GM23248 (cell line): ENCODE measurements around the gene XPNPEP1. TPM values are rescaled to one million over a fixed set of nuclear protein-coding genes. Genes with fewer than 3 reads are reported as not detected.

Experiments used
- DNase-seq: peaks from one replicate; pipeline ENCODE4 v3.0.0-alpha.2; 2015
- H2AFZ ChIP-seq: fragments of 200-600 bp; sonication (generic); 2 replicates; pipeline ENCODE4 v1.6.1; 2016; ENCODE audit warnings: antibody characterized with exemption
- H3F3A ChIP-seq: fragments of 200-600 bp; sonication (generic); 2 replicates; pipeline ENCODE4 v1.6.1; 2016; ENCODE audit warnings: mild to moderate bottlenecking, antibody characterized with exemption, mixed run types; ENCODE audit not compliant: insufficient read depth
- H3K27ac ChIP-seq: fragments of 200-600 bp; sonication (generic); 2 replicates; pipeline ENCODE4 v1.5.1; 2016; ENCODE audit warnings: mild to moderate bottlenecking
- H3K27me3 ChIP-seq: fragments of 200-600 bp; sonication (generic); replicated peaks from 2 replicates; pipeline ENCODE4 v1.6.1; 2016; ENCODE audit warnings: mild to moderate bottlenecking; ENCODE audit not compliant: insufficient read depth
- H3K36me3 ChIP-seq: fragments of 200-600 bp; sonication (generic); 2 replicates; pipeline ENCODE4 v1.6.1; 2016; ENCODE audit warnings: low read depth, mild to moderate bottlenecking
- H3K4me1 ChIP-seq: fragments of 200-600 bp; sonication (generic); 2 replicates; pipeline ENCODE4 v1.6.1; 2016; ENCODE audit warnings: mild to moderate bottlenecking; ENCODE audit not compliant: insufficient read depth
- H3K4me2 ChIP-seq: fragments of 200-600 bp; sonication (generic); one replicate; pipeline ENCODE4 v1.6.1; 2016; ENCODE audit warnings: mild to moderate bottlenecking; ENCODE audit not compliant: unreplicated experiment
- H3K4me3 ChIP-seq: fragments of 200-600 bp; sonication (generic); 2 replicates; pipeline ENCODE4 v1.5.1; 2016; ENCODE audit warnings: mild to moderate bottlenecking
- H3K79me2 ChIP-seq: fragments of 200-600 bp; sonication (generic); 2 replicates; pipeline ENCODE4 v1.6.1; 2016; ENCODE audit warnings: mild to moderate bottlenecking; ENCODE audit not compliant: insufficient read depth
- H3K9ac ChIP-seq: fragments of 200-600 bp; sonication (generic); 2 replicates; pipeline ENCODE4 v1.6.1; 2016; ENCODE audit warnings: mild to moderate bottlenecking
- H3K9me2 ChIP-seq: fragments of 200-600 bp; sonication (generic); 2 replicates; pipeline ENCODE4 v1.6.1; 2016; ENCODE audit warnings: mixed run types, mild to moderate bottlenecking, moderate library complexity; ENCODE audit not compliant: insufficient read depth
- H3K9me3 ChIP-seq: fragments of 200-600 bp; sonication (generic); one replicate; pipeline ENCODE4 v1.6.1; 2017; ENCODE audit warnings: low read depth
- H4K20me1 ChIP-seq: fragments of 200-600 bp; sonication (generic); 2 replicates; pipeline ENCODE4 v1.6.0; 2016; ENCODE audit not compliant: insufficient read depth
- EZH2 ChIP-seq: fragments of 200-600 bp; sonication (generic); IDR thresholded peaks from 2 replicates; pipeline ENCODE4 v1.6.1; 2018; ENCODE audit warnings: antibody characterized with exemption, mild to moderate bottlenecking; ENCODE audit not compliant: insufficient read depth, poor library complexity, severe bottlenecking
- EZH2phosphoT487 ChIP-seq: fragments of 200-600 bp; sonication (generic); IDR thresholded peaks from 2 replicates; pipeline ENCODE4 v1.6.1; 2018; ENCODE audit warnings: antibody characterized with exemption, moderate library complexity, mild to moderate bottlenecking, low read depth; ENCODE audit not compliant: insufficient read depth
- WGBS, 2 experiments: methylation state at CpG; one replicate each; pipeline ENCODE4 v1.1.6; 2015 to 2017; ENCODE audit warnings: low lambda C conversion rate in 2 of 2, low coverage in 1 of 2; ENCODE audit errors: missing lambda C conversion rate in 2 of 2; 5-methylcytosine and 5-hydroxymethylcytosine counted together
- in situ Hi-C: fragments of 300-500 bp; cut with MboI; formaldehyde crosslinking; loops from 2 replicates; pipeline ENCODE4 v1.15.0; 2020
- polyA plus RNA-seq: library from polyadenylated mRNA; unstranded; fragments of >200 nt; fragmentation: Nextera tagmentation; extraction: Ambion mirVana; gene quantifications from 2 replicates; pipeline ENCODE4 v1.2.1, GENCODE V29; 2016
- total RNA-seq: library from RNA; depleted of rRNA; stranded (reverse); fragments of >200 nt; shearing (Covaris generic); gene quantifications from 2 replicates; pipeline ENCODE4 v1.2.3, GENCODE V29; 2014

XPNPEP1 gene
- total and polyA plus RNA-seq, 2 experiments from 2014 or later = 48.2 to 108 TPM

DNA sequence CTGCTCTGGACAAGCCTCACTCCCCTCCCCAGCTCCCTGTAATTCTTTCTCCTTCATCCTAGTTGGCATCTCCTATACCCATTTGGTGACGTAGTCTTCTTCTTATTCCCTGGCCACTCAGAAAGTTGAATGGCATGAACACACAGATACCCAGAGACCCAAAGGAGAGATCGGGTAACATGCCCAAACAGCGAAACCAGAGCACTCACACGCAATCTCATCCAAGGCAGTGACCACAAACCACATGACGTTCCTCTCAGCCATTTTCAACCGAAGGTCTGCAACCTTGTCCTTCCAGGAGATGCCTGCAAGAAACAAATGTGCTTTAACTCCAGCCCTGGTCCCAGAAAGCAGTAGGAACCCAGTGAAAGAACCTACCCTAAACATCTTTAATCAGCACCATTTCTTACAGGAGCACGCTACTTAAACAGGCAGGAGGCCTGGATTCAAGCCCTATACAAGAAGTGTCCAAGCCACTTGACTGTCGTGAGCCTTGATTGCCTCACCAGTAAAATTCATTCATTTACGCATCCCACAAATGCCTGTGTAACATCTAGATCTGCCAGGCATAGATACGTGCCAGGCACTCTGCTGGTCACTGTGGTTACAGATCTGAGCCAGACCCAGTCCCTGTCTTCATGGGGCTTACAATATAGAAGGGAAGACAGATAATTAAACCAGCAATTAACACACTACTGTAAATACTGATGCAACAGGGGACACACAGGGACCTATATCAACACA, 37.1 kb downstream of the XPNPEP1 start:
- no peaks in the 10 kb centered on the region for H3K9me2 ChIP-seq
- DNase-seq = no peak
- peaks cover 24% of the 10 kb centered on the region for H3K4me1 ChIP-seq
- no peak for TF ChIP-seq EZH2phosphoT487
- H3K36me3 ChIP-seq = peaks cover 18% of the 10 kb centered on the region
- no peaks in the 10 kb centered on the region; the same call in 1 of the 2 replicates for H3K79me2 ChIP-seq
- H3K9ac ChIP-seq = no peak overlapping the region
- no peak overlapping the region for H2AFZ ChIP-seq
- no peak overlapping the region for H3K27ac ChIP-seq
- in situ Hi-C loops = no loop called here
- no peak overlapping the region for H3K4me2 ChIP-seq
- no peaks in the 10 kb centered on the region for H4K20me1 ChIP-seq
- no peaks in the 10 kb centered on the region for H3K27me3 ChIP-seq
- H3K9me3 ChIP-seq = no peaks in the 10 kb centered on the region
- no peak overlapping the region for H3K4me3 ChIP-seq
- WGBS, 2 experiments = 87 to 89% methylated on average over 10 of the region's 10 CpGs
- peaks cover 28% of the 10 kb centered on the region for H3F3A ChIP-seq

DNA sequence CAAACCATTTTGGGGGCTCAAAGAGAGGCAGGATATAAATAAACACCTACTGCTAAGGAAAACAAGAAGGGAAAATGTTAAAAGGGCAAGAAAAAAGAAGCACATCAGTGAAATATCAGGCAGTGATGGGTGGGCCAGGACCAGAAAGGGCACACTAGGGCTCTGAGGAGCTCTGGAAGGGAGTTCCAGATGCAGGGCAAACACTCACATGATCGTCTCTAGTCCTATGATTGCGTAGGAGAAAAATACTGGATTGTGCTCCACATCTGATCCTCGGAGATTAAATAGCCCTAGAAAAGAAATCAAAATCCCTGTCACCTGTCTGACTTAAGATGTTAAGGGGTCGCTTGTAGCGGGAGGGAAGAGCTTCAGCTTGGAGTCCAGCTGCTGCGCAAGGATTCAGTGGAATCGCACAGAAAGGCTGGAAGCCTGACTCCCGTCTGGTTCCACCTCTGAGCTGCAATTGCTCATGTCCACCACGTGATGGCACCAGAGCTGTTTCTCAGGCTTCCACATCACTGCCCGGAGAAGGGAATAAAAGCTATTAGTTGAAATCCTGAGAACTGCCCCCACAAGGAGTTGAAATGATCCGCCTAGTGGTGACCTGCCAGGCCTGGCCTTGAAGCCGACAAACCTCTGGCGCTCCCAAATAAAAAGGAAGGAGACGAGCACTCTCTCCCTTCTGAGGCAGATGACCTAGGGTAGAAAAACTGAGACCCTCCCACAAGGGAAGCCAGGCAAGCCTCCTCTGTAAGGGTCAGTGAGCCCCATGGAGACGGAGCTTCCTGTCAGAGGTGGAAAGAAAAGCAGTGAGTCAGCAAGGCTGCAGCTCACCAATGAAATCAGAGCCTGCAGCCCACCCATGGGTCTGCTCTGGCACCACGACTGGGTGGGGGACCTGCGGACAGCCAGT, 39.2 kb downstream of the XPNPEP1 start:
- in situ Hi-C loops = no loop called here
- no peak overlapping the region for H3K4me3 ChIP-seq
- H3K9ac ChIP-seq = peak overlapping the region; percentile 48
- WGBS, 2 experiments = 13 to 14% methylated on average over 17 of the region's 17 CpGs
- TF ChIP-seq EZH2 (no peak), EZH2phosphoT487 (no peak)
- H3K4me1 ChIP-seq = peaks cover 6% of the 10 kb centered on the region
- H4K20me1 ChIP-seq = no peaks in the 10 kb centered on the region
- no peak overlapping the region for H3K4me2 ChIP-seq
- H2AFZ ChIP-seq = peak overlapping the region; percentile 66
- no peaks in the 10 kb centered on the region for H3K9me3 ChIP-seq
- peaks cover 11% of the 10 kb centered on the region; the same call in 1 of the 2 replicates for H3F3A ChIP-seq
- H3K27ac ChIP-seq = peak overlapping the region; percentile 46
- H3K27me3 ChIP-seq = no peaks in the 10 kb centered on the region
- H3K79me2 ChIP-seq = no peaks in the 10 kb centered on the region; the same call in 1 of the 2 replicates
- no peaks in the 10 kb centered on the region for H3K9me2 ChIP-seq
- peak; percentile 94 for DNase-seq
- H3K36me3 ChIP-seq = peaks cover 17% of the 10 kb centered on the region

DNA sequence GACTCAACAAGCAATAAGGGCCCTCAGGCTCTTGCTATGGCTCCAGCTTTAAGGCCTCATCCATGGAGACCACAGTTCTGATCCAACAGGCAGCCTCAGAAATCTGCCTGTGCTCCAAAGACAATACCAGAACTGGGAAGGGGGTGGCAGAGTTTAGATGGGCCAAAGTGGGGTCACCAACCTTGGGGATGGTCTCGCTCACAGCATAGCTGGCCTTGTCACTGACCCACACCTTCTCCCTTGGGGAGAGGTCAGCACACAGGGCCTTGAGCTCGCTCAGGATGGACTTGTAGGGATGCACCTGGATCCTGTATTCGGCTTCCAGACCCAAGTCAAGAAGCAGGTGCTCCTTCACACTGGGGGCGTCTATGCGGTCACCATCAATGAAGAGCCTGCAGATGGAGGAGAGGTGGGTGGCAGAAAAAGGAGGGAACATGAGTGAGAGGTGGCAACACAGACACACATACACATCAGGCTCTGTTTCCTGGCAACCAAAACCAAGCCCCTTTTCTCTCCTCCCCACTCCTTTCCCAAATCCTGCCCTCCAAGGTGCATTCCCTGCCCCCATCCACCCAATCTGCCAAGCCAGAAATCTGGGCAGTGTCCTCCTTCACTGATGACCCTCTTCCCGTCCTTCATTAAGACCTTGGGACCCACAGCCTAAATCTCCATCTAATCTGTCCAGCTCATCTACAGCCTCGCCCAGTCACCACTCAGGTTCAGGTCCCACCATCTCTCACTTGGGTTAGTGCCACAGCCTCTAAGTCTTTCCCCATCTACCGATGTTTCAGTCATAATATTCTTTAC, 40.9 kb downstream of the XPNPEP1 start:
- TF ChIP-seq EZH2phosphoT487 (no peak), EZH2 (no peak)
- Histone ChIP-seq H3K9me3 (no peaks in the 10 kb centered on the region), H3K36me3 (peaks cover 14% of the 10 kb centered on the region; the same call in 1 of the 2 replicates), H3K79me2 (no peaks in the 10 kb centered on the region), H3K4me2 (no peak overlapping the region), H4K20me1 (no peaks in the 10 kb centered on the region), H3K27me3 (no peaks in the 10 kb centered on the region), H3K4me3 (no peak overlapping the region), H3K27ac (no peak overlapping the region), H3K4me1 (peaks cover 6% of the 10 kb centered on the region), H3K9ac (no peak overlapping the region), H3F3A (peaks cover 11% of the 10 kb centered on the region; the same call in 1 of the 2 replicates), H3K9me2 (no peaks in the 10 kb centered on the region), H2AFZ (no peak overlapping the region)
- in situ Hi-C loops = no loop called here
- DNase-seq = no peak
- WGBS, 2 experiments = 95 to 96% methylated on average over 8 of the region's 8 CpGs

DNA sequence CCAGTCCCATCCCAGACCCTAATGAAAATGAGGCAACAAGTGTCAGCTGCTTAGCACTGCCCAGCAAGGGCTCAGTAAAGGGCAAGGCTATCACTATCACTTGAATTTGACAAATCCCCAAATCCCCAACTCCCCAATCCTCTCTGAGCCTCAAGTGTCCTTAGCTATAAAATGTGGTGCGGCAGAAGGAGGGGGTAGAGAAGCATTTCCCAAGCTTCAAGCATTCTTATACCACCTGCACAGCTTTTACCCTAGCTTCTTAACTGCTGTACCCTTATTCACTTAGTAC, 41.6 kb downstream of the XPNPEP1 start:
- Histone ChIP-seq H3K4me1 (peaks cover 6% of the 10 kb centered on the region), H3K27me3 (no peaks in the 10 kb centered on the region), H3K27ac (no peak overlapping the region), H4K20me1 (no peaks in the 10 kb centered on the region), H3F3A (peaks cover 11% of the 10 kb centered on the region; the same call in 1 of the 2 replicates), H3K36me3 (peaks cover 14% of the 10 kb centered on the region; the same call in 1 of the 2 replicates), H3K4me2 (no peak overlapping the region), H3K79me2 (no peaks in the 10 kb centered on the region), H3K9me3 (no peaks in the 10 kb centered on the region), H3K9me2 (no peaks in the 10 kb centered on the region), H2AFZ (no peak overlapping the region), H3K4me3 (no peak overlapping the region), H3K9ac (no peak overlapping the region)
- no peak for DNase-seq
- WGBS, 2 experiments = 42 to 53% methylated on average over 1 of the region's 1 CpG
- in situ Hi-C loops = no loop called here
- no peak for TF ChIP-seq EZH2phosphoT487
- TF ChIP-seq EZH2 = no peak
